Glutamatergic neuron (in vitro differentiated cells): ENCODE results near the gene ASB1. TPM values are rescaled to one million over a fixed set of nuclear protein-coding genes. Genes with fewer than 3 reads are reported as not detected.

ENCODE experiments used
- DNase-seq: peaks from one replicate; pipeline ENCODE4 v3.0.0; 2022
- H3K27ac Mint-ChIP-seq: one replicate; pipeline ENCODE4 v1.8.0; 2020; ENCODE audit warnings: mild to moderate bottlenecking, mixed read lengths, inconsistent platforms; ENCODE audit not compliant: unreplicated experiment
- H3K27me3 Mint-ChIP-seq: one replicate; pipeline ENCODE4 v1.8.0; 2020; ENCODE audit warnings: mild to moderate bottlenecking, moderate library complexity, mixed read lengths, inconsistent platforms; ENCODE audit not compliant: unreplicated experiment
- H3K36me3 Mint-ChIP-seq: one replicate; pipeline ENCODE4 v1.8.0; 2020; ENCODE audit warnings: mild to moderate bottlenecking, mixed read lengths, inconsistent platforms; ENCODE audit not compliant: unreplicated experiment
- H3K4me1 Mint-ChIP-seq: one replicate; pipeline ENCODE4 v1.8.0; 2020; ENCODE audit warnings: mild to moderate bottlenecking, low read depth, mixed read lengths, inconsistent platforms; ENCODE audit not compliant: unreplicated experiment
- H3K4me3 Mint-ChIP-seq: one replicate; pipeline ENCODE4 v1.8.0; 2020; ENCODE audit warnings: mild to moderate bottlenecking, mixed read lengths, inconsistent platforms; ENCODE audit not compliant: unreplicated experiment
- H3K9me3 Mint-ChIP-seq: one replicate; pipeline ENCODE4 v1.8.0; 2020; ENCODE audit warnings: mild to moderate bottlenecking, moderate library complexity, mixed read lengths, inconsistent platforms; ENCODE audit not compliant: unreplicated experiment
- CTCF ChIP-seq: fragments of 200-600 bp; sonication (generic); IDR thresholded peaks from one replicate; pipeline ENCODE4 v1.5.0; 2021; ENCODE audit not compliant: partially characterized antibody, unreplicated experiment
- total RNA-seq: library from RNA; stranded (reverse); fragmentation: NEBNext Ultra II Directional; extraction: Animal tissue kit (Norgen Biotek cat#: 25700); gene quantifications from one replicate; pipeline ENCODE4 v1.2.1, GENCODE V29; 2021; ENCODE audit not compliant: unreplicated experiment

The ASB1 gene
- total RNA-seq, 1 donor from 2014 or later: 36.1 TPM

- H3K4me3 Mint-ChIP-seq: no peak overlapping the region
- H3K9me3 Mint-ChIP-seq: peaks cover 4% of the 10 kb centered on the region
- DNase-seq: no peak
Measured at GRCh38 chr2:238428866-238429265, 2.1 kb downstream of the ASB1 start.

DNA sequence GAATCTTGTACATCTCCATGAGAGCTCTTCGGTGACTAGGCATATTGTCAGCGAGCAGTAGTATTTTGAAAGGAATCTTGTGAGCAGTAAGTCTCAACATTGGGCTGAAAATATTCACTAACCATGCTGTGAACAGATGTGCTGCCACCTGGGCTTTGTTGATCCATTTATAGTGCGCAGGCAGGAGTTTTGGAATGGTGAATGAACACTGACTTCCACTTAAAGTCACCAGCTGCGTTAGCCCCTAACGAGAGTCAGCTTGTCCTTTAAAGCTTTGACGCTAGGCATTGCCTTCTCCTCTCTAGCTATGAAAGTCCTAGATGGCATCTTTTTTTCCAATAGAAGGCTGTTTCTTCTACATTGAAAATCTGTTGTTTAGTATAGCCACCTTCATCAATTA lies 4.1 kb downstream of the ASB1 start:
- no peak for TF ChIP-seq CTCF
- Mint-ChIP-seq H3K27ac (no peak overlapping the region), H3K27me3 (peaks cover 6% of the 10 kb centered on the region), H3K9me3 (peaks cover 4% of the 10 kb centered on the region), H3K4me1 (peaks cover 7% of the 10 kb centered on the region), H3K36me3 (peaks cover 11% of the 10 kb centered on the region), H3K4me3 (no peak overlapping the region)
- no peak for DNase-seq

More at GRCh38 chr2:238428866-238429265, 2.1 kb downstream of the ASB1 start:
- H3K27me3 Mint-ChIP-seq: peaks cover 6% of the 10 kb centered on the region
- no peak overlapping the region for H3K27ac Mint-ChIP-seq
- peaks cover 11% of the 10 kb centered on the region for H3K36me3 Mint-ChIP-seq
- H3K4me1 Mint-ChIP-seq: peaks cover 10% of the 10 kb centered on the region
- no peak for TF ChIP-seq CTCF

DNA sequence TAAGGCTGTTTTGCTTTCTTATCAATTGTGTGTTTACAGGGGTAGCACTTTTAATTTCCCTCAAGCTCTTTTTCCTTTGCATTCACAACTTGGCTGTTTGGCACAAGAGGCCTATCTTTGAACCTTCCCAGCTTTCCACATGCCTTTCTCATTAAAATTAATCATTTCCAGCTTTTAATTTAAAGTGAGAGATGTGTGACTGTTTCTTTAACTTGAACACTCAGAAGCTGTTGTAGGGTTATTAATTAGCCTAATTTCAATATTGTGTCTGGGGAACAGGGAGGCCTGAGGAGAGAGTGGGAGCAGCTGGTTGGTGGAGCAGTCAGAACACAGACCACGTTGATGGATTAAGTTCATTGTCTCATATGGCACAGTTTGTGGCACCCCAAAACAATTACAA lies 4.7 kb downstream of the ASB1 start:
- peaks cover 11% of the 10 kb centered on the region for H3K36me3 Mint-ChIP-seq
- H3K4me3 Mint-ChIP-seq: no peak overlapping the region
- H3K27ac Mint-ChIP-seq: no peak overlapping the region
- DNase-seq: no peak
- peaks cover 4% of the 10 kb centered on the region for H3K9me3 Mint-ChIP-seq
- peaks cover 7% of the 10 kb centered on the region for H3K4me1 Mint-ChIP-seq
- peaks cover 3% of the 10 kb centered on the region for H3K27me3 Mint-ChIP-seq
- no peak for TF ChIP-seq CTCF

- Mint-ChIP-seq H3K27ac (no peak overlapping the region), H3K4me3 (no peak overlapping the region), H3K27me3 (no peaks in the 10 kb centered on the region), H3K4me1 (peaks cover 2% of the 10 kb centered on the region), H3K9me3 (no peaks in the 10 kb centered on the region), H3K36me3 (peaks cover 11% of the 10 kb centered on the region)
- DNase-seq: no peak
- no peak for TF ChIP-seq CTCF
Measured at GRCh38 chr2:238433300-238433915, 6.7 kb downstream of the ASB1 start.

DNA sequence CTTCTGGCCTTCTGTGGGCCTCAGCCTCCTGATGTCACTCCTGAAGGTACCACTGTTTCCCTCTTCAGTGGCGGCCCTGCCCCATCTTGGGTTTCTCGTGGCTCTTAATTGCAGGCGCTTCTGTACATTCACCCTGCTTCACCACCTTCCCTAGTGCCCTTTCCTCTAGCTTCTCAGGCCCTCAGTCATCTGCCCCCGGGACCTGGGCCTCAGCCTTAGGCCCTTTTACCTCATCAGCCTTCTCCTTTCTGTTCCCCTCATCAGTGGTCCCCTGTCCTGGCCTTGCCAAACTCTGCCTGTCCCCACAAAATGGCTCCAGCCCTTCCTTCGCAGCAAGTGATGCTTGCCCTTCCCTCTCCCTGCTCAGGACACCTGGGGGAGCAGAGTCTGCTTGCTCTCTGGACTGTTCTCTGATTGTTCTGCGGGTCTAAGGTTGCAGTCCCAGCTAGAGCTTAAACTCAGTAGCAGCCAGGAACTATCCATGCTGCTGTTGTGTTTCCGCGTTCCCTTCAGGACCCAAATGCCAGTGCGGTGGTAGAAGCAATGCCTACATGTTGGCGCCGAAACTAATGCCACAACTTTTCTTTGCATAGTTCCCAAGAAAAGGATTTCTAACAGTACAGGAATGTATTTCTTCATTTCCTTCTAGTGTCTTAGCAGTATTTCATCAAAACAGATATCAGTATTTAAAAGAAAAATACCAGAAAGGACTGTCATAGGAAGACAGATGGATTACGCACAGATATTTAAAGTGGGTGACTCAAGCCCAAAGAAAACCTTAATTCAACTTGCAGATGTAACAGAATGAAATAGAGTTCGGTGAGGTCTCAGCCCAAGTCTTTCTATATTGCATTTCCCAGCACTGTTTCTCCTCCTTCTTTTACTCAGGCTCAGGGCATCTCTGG lies 7.5 kb downstream of the ASB1 start:
- peaks cover 2% of the 10 kb centered on the region for H3K4me1 Mint-ChIP-seq
- no peaks in the 10 kb centered on the region for H3K9me3 Mint-ChIP-seq
- no peak for DNase-seq
- H3K4me3 Mint-ChIP-seq: no peak overlapping the region
- peak overlapping the region; percentile 59 for H3K27ac Mint-ChIP-seq
- peaks cover 11% of the 10 kb centered on the region for H3K36me3 Mint-ChIP-seq
- peaks cover 2% of the 10 kb centered on the region for H3K27me3 Mint-ChIP-seq
- no peak for TF ChIP-seq CTCF
